ENCODE data around the gene PIGU. TPM values are rescaled to one million over a fixed set of nuclear protein-coding genes. Genes with fewer than 3 reads are reported as not detected.

Gene PIGU
- total RNA-seq, 1 experiment from 2014 or later: 25.0 TPM

DNA sequence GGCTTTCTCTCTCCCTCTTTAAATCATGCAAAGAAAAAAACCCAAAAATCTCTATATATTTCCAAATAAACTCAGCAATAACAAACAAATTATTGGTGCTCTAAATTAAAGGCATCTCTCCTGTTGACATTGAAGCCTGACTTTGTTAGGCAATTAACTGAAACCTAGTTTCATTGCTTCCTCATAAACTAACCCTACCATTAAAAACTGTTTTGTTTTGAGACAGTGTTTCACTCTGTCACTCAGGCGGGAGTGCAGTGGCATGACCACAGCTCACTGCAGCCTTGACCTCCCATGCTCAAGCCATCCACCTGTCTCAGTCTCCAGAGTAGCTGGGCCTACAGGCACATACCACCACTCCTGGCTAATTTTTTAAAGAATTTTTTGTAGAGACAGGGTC lies 34.9 kb downstream of the PIGU start:
- TF ChIP-seq EZH2 (IDR thresholded peaks at IDR 0.05; ENCODE audit: low read depth): no peak
- no peak for TF ChIP-seq CTCF (conservative IDR thresholded peaks at IDR 0.05)
- no TSS peak for BruUV-seq (replicated peaks)
- Histone ChIP-seq H3K36me3 (ENCODE audit: low read depth) (peaks cover 5% of the 10 kb centered on the region; the same call in 1 of the 2 replicates), H3K9me3 (ENCODE audit: insufficient read depth, low read depth) (no peaks in the 10 kb centered on the region), H3F3A (ENCODE audit: insufficient read depth, low read depth) (no peaks in the 10 kb centered on the region; the same call in 1 of the 2 replicates), H3K27ac (no peak overlapping the region), H2AFZ (no peak overlapping the region), H3K27me3 (ENCODE audit: insufficient read depth, low read depth) (no peaks in the 10 kb centered on the region), H3K4me1 (replicated peaks; ENCODE audit: insufficient read depth) (no peaks in the 10 kb centered on the region), H3K4me3 (no peak overlapping the region), H3K4me2 (no peak overlapping the region), H3K79me2 (ENCODE audit: low read depth) (no peaks in the 10 kb centered on the region), H3K9me2 (ENCODE audit: insufficient read depth) (no peaks in the 10 kb centered on the region), H4K20me1 (ENCODE audit: insufficient read depth) (no peaks in the 10 kb centered on the region)
- intact Hi-C loops (cut with micrococcal nuclease; ENCODE audit: unreplicated experiment): no loop called here
- POLR2A ChIA-PET (ENCODE audit: unreplicated experiment): no interaction called here
- DNase-seq: no peak
- CTCF ChIA-PET: interaction anchor here (0.7 kb wide), 1 partner anchor 15 kb away, joined by 4 read pairs; no protein-coding TSS in a partner anchor

DNA sequence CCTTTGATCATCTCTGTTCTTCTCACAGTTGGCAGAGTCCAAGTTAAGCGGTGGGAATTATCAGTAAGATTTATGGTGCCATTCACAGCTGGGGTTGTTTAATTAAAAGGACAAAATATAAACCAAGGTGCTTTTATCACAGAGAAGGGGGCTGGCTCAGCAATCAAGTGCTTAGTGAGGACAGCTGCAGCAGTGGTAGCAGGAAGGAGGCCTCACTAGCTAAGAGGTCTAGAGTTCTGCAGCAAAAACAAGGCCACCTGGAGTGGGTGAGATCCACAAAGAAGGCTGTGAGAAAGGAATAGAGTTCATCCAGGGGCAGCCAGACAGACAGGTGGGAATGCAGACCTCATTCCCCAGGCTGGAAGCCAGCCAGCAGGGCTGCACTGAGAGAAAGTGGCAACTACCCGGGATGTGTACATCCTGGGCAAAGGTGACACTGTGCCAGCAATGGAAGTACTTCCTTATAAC lies 37.1 kb downstream of the PIGU start:
- intact Hi-C loops (cut with micrococcal nuclease; ENCODE audit: unreplicated experiment): no loop called here
- Histone ChIP-seq H3K79me2 (ENCODE audit: low read depth) (no peaks in the 10 kb centered on the region), H3F3A (ENCODE audit: insufficient read depth, low read depth) (no peaks in the 10 kb centered on the region; the same call in 1 of the 2 replicates), H3K36me3 (ENCODE audit: low read depth) (peaks cover 5% of the 10 kb centered on the region; the same call in 1 of the 2 replicates), H2AFZ (no peak overlapping the region), H3K9me2 (ENCODE audit: insufficient read depth) (no peaks in the 10 kb centered on the region), H3K9me3 (ENCODE audit: insufficient read depth, low read depth) (no peaks in the 10 kb centered on the region), H3K27me3 (ENCODE audit: insufficient read depth, low read depth) (no peaks in the 10 kb centered on the region), H4K20me1 (ENCODE audit: insufficient read depth) (no peaks in the 10 kb centered on the region), H3K4me1 (replicated peaks; ENCODE audit: insufficient read depth) (no peaks in the 10 kb centered on the region), H3K4me2 (no peak overlapping the region), H3K4me3 (no peak overlapping the region), H3K27ac (no peak overlapping the region)
- ChIA-PET POLR2A (ENCODE audit: unreplicated experiment) (interaction anchor here (0.6 kb wide), 1 partner anchor 80 kb away, joined by 7 read pairs; no protein-coding TSS in a partner anchor), CTCF (no interaction called here)
- no peak for TF ChIP-seq EZH2 (IDR thresholded peaks at IDR 0.05; ENCODE audit: low read depth)
- TF ChIP-seq CTCF (conservative IDR thresholded peaks at IDR 0.05): no peak
- peak; percentile 27 to 38 for DNase-seq
- no TSS peak for BruUV-seq (replicated peaks)

DNA sequence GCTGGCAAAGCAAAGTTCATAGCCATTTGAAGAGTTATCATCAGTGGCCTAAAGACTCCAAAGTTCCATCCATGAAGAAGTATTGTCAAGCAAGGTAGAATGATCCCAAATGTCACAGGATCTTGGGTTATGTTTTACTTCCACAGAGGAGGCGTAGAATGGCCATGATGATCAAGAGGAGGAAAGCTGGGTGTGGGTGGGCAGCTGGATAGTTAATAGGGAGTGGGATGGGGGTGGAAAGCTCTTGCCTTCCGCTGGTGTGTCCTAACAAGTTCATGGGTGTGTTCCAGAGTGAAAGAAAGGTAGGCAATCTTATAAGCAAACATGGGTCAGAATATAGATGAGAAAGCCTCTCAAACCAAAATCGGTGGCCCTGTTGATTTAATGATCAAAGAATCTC lies 38.4 kb downstream of the PIGU start:
- DNase-seq: no peak
- H3K4me3 ChIP-seq: no peak overlapping the region
- ChIA-PET CTCF (no interaction called here), POLR2A (ENCODE audit: unreplicated experiment) (no interaction called here)
- no peaks in the 10 kb centered on the region for H3K9me2 ChIP-seq (ENCODE audit: insufficient read depth)
- H3K4me1 ChIP-seq (replicated peaks; ENCODE audit: insufficient read depth): no peaks in the 10 kb centered on the region
- intact Hi-C loops (cut with micrococcal nuclease; ENCODE audit: unreplicated experiment): no loop called here
- no peak overlapping the region for H3K27ac ChIP-seq
- H4K20me1 ChIP-seq (ENCODE audit: insufficient read depth): no peaks in the 10 kb centered on the region
- no peak for TF ChIP-seq CTCF (conservative IDR thresholded peaks at IDR 0.05)
- no peak for TF ChIP-seq EZH2 (IDR thresholded peaks at IDR 0.05; ENCODE audit: low read depth)
- no TSS peak for BruUV-seq (replicated peaks)
- no peaks in the 10 kb centered on the region for H3K27me3 ChIP-seq (ENCODE audit: insufficient read depth, low read depth)
- H3K4me2 ChIP-seq: no peak overlapping the region
- H2AFZ ChIP-seq: no peak overlapping the region
- no peaks in the 10 kb centered on the region for H3F3A ChIP-seq (ENCODE audit: insufficient read depth, low read depth)
- H3K79me2 ChIP-seq (ENCODE audit: low read depth): no peaks in the 10 kb centered on the region
- no peaks in the 10 kb centered on the region for H3K9me3 ChIP-seq (ENCODE audit: insufficient read depth, low read depth)
- H3K36me3 ChIP-seq (ENCODE audit: low read depth): peaks cover 5% of the 10 kb centered on the region; the same call in 1 of the 2 replicates
